Adrenal gland (tissue), 12 donors: ENCODE measurements around the gene AGPAT4. TPM values are rescaled to one million over a fixed set of nuclear protein-coding genes. Genes with fewer than 3 reads are reported as not detected.

Source experiments
- DNase-seq, 7 donors: peaks; one replicate each; pipeline ENCODE4 v3.0.0-alpha.2; 2019 to 2020
- H3K27ac ChIP-seq, 5 donors: fragments of 200-600 bp; sonication (generic) in 4 of 5; 1 replicate in 3 of 5; 2 replicates in 2 of 5; pipeline versions ENCODE4 v1.5.1 to v1.8.0; 2016 to 2020; ENCODE audit warnings: mild to moderate bottlenecking in 1 of 5
- H3K27me3 ChIP-seq: fragments of 200-600 bp; 2 replicates; pipeline ENCODE4 v1.8.0; 2021
- H3K36me3 ChIP-seq, 2 donors: fragments of 200-600 bp; replicated peaks in 1 of 2; 1 replicate in 1 of 2; 2 replicates in 1 of 2; pipeline versions ENCODE4 v1.5.1 to v1.8.0; 2018 to 2022
- H3K4me1 ChIP-seq, 2 donors: fragments of 200-600 bp; replicated peaks in 1 of 2; 1 replicate in 1 of 2; 2 replicates in 1 of 2; pipeline versions ENCODE4 v1.5.1 to v1.8.0; 2018 to 2021
- H3K4me3 ChIP-seq, 4 donors: fragments of 200-600 bp; sonication (generic) in 3 of 4; one replicate each; pipeline ENCODE4 v1.5.1; 2016 to 2018
- H3K9me3 ChIP-seq, 3 donors: fragments of 200-600 bp; sonication (generic) in 1 of 3; replicated peaks in 1 of 3; 1 replicate in 2 of 3; 2 replicates in 1 of 3; pipeline versions ENCODE4 v1.5.1 to v1.8.0; 2016 to 2021
- POLR2A ChIP-seq, 2 donors: fragments of 450-650 bp; IDR thresholded peaks; one replicate each; pipeline ENCODE4 v1.6.1; 2017; ENCODE audit warnings: antibody characterized with exemption in 2 of 2, mild to moderate bottlenecking in 2 of 2, moderate library complexity in 1 of 2
- WGBS, 4 donors: extraction: QIAGEN DNeasy Blood & Tissue Kit in 2 of 4; methylation state at CpG; one replicate each; pipeline versions ENCODE4 v1.1.5 to v1.1.7; 2013 to 2017; 5-methylcytosine and 5-hydroxymethylcytosine counted together
- intact Hi-C, 2 donors: fragments of 100-400 bp; cut with DNase I; formaldehyde crosslinking; loops; one replicate each; pipeline versions ENCODE4 v1.14.1 to v1.15.0; 2022 to 2023
- polyA plus RNA-seq, 3 donors: library from polyadenylated mRNA; stranded (reverse); fragments of 200-250 nt in 2 of 3; fragments of 350-450 nt in 1 of 3; fragmentation: Illumina TruSeq in 1 of 3; extraction: RNeasy Lipid Tissue Mini Kit (QIAGEN cat#74804) in 1 of 3; gene quantifications; one replicate each; pipeline ENCODE4 v1.2.3, GENCODE V29; 2013 to 2014
- total RNA-seq, 9 donors: library from RNA; depleted of rRNA in 4 of 9; stranded (reverse); fragments of >200 nt in 4 of 9; fragments of 120-200 nt in 1 of 9; fragmentation: NEBNext Ultra II Directional in 1 of 9; extraction: Animal tissue kit (Norgen Biotek cat#: 25700) in 1 of 9; gene quantifications; one replicate each; pipeline versions ENCODE4 v1.1.0 to v1.2.4, GENCODE V29; 2013 to 2023
- TF ChIP-seq, protein P1 (sequence below), 6 experiments: fragments of 450-650 bp in 4 of 6; fragments of 200-600 bp in 2 of 6; sonication (generic) in 1 of 6; IDR thresholded peaks; 1 replicate in 5 of 6; 2 replicates in 1 of 6; pipeline versions ENCODE4 v1.5.1 to v1.8.0; 2016 to 2021; ENCODE audit warnings: antibody characterized with exemption in 6 of 6, mild to moderate bottlenecking in 2 of 6, moderate library complexity in 1 of 6
- donor health status: healthy with polysubstance abuse.
- donor health status: Bipolar disorder and iron deficiency.
- donor health status: DM: yes; HTN: yes; CAD: no.
- donor health status: DM: no; HTN: no; CAD: no.
- donor health status: DM: no; HTN: no; CAD: no.
- donor health status: DM: yes; HTN: yes; CAD: no.

The AGPAT4 gene
- total and polyA plus RNA-seq, 12 donors: 2.2 to 13.1 (median 3.7) TPM

DNA sequence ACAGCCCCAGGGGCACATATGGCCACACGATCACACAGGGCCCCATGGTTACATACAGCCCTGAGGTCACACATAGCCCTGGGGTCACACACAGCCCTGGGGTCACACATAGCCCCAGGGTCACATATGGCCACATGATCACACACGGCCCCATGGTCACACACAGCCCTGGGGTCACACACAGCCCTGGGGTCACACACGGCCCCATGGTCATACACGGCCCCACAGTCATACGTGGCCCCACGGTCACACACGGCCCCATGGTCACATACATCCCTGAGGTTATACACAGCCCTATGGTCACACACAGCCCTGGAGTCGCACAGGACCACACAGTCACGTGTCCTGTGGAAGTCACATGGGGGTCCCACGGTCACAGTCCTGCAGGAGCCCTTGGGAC, 120.1 kb downstream of the AGPAT4 start:
- Histone ChIP-seq H3K27ac (no peak overlapping the region), H3K4me3 (no peak overlapping the region), H3K9me3 (no peaks in the 10 kb centered on the region), H3K4me1 (no peaks in the 10 kb centered on the region), H3K27me3 (no peaks in the 10 kb centered on the region), H3K36me3 (no peaks in the 10 kb centered on the region)
- no peak for DNase-seq
- intact Hi-C loops: loop anchor here (5.0 kb wide), 1 partner anchor 219 kb away; no protein-coding TSS in a partner anchor
- WGBS, 4 donors: 87 to 94% (median 93%) methylated on average over 8 to 10 of the region's 10 CpGs; no CpG with 5 or more reads in 1 of the 4 donors
- TF ChIP-seq POLR2A (IDR thresholded peaks at IDR 0.05): no peak
- TF ChIP-seq, protein P1, sequence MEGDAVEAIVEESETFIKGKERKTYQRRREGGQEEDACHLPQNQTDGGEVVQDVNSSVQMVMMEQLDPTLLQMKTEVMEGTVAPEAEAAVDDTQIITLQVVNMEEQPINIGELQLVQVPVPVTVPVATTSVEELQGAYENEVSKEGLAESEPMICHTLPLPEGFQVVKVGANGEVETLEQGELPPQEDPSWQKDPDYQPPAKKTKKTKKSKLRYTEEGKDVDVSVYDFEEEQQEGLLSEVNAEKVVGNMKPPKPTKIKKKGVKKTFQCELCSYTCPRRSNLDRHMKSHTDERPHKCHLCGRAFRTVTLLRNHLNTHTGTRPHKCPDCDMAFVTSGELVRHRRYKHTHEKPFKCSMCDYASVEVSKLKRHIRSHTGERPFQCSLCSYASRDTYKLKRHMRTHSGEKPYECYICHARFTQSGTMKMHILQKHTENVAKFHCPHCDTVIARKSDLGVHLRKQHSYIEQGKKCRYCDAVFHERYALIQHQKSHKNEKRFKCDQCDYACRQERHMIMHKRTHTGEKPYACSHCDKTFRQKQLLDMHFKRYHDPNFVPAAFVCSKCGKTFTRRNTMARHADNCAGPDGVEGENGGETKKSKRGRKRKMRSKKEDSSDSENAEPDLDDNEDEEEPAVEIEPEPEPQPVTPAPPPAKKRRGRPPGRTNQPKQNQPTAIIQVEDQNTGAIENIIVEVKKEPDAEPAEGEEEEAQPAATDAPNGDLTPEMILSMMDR (IDR thresholded peaks at IDR 0.05): no peak

DNA sequence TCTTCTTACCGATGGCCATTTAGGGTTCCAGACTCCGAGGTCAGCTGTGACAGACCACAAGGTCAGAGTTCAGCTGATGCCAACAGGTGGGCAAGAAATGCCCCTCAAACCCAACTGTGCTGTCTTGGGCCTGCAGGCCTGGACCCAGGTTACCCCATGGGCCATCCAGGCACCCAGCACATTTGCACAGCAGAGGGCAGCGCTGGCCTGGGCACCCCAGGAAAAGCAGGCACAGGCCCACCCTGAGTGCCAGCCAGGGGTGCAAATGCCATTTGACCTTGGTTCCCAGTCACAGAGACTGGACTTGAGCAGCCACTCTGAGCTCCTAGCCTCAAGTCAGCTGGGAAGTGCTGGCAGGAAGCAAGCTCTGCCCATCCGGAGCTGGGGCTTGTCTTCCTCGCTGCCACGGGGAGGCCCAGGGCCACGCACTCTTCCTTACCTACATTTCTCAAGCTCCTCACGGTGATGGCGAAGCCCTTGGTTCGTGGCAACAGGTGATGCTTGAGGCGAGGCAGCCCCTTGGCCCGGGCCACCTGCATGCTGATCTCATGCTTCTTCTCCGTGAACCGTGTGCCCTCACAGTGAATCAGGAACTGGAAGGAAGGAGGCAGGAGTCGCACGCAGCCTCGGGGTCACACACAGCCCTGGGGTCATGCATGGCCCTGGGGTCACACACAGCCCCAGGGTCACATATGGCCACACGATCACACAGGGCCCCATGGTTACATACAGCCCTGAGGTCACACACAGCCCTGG, 120.8 kb downstream of the AGPAT4 start:
- Histone ChIP-seq H3K27ac (no peak overlapping the region), H3K4me1 (no peaks in the 10 kb centered on the region), H3K9me3 (no peaks in the 10 kb centered on the region), H3K4me3 (no peak overlapping the region), H3K27me3 (no peaks in the 10 kb centered on the region), H3K36me3 (no peaks in the 10 kb centered on the region)
- DNase-seq: peak in 1 of 7 donors; percentile 11
- 92 to 94% (median 93%) methylated on average over 15 to 18 of the region's 18 CpGs for WGBS, 4 donors
- no peak for TF ChIP-seq POLR2A (IDR thresholded peaks at IDR 0.05)
- TF ChIP-seq, protein P1 (IDR thresholded peaks at IDR 0.05): peak in 4 of 6 experiments; percentile 27 to 51 (median 48)
- intact Hi-C loops: loop anchor here (5.0 kb wide), 1 partner anchor 219 kb away; no protein-coding TSS in a partner anchor

DNA sequence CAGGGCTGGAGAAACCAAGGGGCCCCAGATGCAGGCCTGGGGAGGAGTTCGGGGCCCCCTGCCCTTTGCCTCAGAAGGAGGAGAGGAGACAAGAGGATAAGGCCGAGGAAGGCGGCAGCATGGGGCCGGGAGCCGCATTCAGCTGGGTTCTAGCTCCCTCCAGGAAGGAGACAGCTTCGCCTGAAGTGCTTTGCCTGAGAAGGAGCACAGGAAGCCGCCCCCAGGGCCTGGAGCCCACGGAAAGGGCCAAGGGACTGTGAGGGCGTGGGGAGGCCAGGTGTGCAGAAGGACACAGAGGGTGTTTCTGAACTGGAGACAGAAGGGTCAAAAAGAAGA, 121.4 kb downstream of the AGPAT4 start:
- no peak for DNase-seq
- H3K9me3 ChIP-seq: no peaks in the 10 kb centered on the region
- no peaks in the 10 kb centered on the region for H3K4me1 ChIP-seq
- H3K36me3 ChIP-seq: no peaks in the 10 kb centered on the region
- no peak overlapping the region for H3K4me3 ChIP-seq
- TF ChIP-seq POLR2A (IDR thresholded peaks at IDR 0.05): no peak
- TF ChIP-seq, protein P1 (IDR thresholded peaks at IDR 0.05): no peak
- intact Hi-C loops: loop anchor here (5.0 kb wide), 1 partner anchor 220 kb away; no protein-coding TSS in a partner anchor
- H3K27me3 ChIP-seq: no peaks in the 10 kb centered on the region
- no peak overlapping the region for H3K27ac ChIP-seq
- WGBS, 4 donors: 80 to 91% (median 85%) methylated on average over 9 of the region's 9 CpGs

DNA sequence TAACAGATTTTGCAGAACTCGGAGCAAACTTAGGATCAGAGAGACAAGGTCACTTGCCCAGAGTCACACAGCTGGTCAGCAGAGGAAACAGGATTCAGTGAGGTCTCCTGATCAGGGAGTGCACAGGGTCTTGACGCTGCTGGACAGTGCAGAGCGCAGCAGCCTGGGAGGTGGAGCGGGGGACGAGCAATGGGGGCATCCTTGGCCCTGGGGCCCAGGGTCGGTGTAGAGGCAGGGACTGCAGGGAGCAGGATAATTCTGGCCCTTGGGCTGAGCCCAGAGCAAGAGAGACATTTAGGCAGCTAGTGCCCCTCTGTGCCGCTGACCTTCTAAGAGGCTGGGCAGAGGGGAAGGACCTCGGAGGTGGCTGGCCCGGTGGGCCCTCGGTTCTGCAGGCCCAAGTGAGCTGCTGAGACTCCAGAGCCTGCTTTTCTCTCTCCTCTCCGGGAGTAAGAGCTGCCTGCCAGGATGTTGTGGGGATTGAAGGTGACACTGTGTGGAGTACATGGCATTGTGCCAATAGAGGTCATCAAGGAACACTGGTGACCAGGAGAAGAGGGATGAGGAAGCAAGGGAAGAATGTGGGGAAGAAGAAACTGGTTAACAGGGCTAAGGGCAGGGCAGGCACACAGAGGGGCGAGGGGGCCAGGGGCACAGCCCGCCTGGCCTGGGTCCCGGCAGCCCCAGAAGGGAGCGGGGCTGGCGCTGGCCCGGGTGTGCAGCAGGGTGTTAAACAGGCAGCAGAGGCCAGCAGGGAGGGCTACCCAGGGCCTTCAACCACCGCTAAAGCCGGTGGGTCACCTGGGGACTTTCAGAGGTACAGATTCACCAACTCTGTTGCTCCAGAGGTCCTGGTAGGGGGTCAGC, 122.0 kb downstream of the AGPAT4 start:
- TF ChIP-seq POLR2A (IDR thresholded peaks at IDR 0.05): no peak
- TF ChIP-seq, protein P1 (IDR thresholded peaks at IDR 0.05): no peak
- no peak overlapping the region for H3K27ac ChIP-seq
- H3K9me3 ChIP-seq: no peaks in the 10 kb centered on the region
- H3K27me3 ChIP-seq: no peaks in the 10 kb centered on the region
- no peak overlapping the region for H3K4me3 ChIP-seq
- 88 to 92% (median 89%) methylated on average over 12 to 19 of the region's 19 CpGs for WGBS, 4 donors
- H3K4me1 ChIP-seq: no peaks in the 10 kb centered on the region
- H3K36me3 ChIP-seq: no peaks in the 10 kb centered on the region
- DNase-seq: no peak
- intact Hi-C loops: loop anchor here (5.0 kb wide), 1 partner anchor 220 kb away; no protein-coding TSS in a partner anchor
